ENCODE measurements around the gene ZNF281. TPM values are rescaled to one million over a fixed set of nuclear protein-coding genes. Genes with fewer than 3 reads are reported as not detected.
"Not testable (repeated sequence)": the region's sequence is repeated elsewhere in the genome, so short reads cannot be mapped to it uniquely, and the experiment has no call there.

Gene ZNF281
- total RNA-seq, 2 donors from 2014 or later = 21.9 to 28.7 TPM

GRCh38 chr1:200363264-200363933 lies 46.4 kb downstream of the ZNF281 start:
- Mint-ChIP-seq H3K27ac (no peak overlapping the region), H3K4me3 (no peak overlapping the region), H3K36me3 (ENCODE audit: low read depth) (peaks cover 4% of the 10 kb centered on the region), H3K27me3 (no peaks in the 10 kb centered on the region), H3K4me1 (no peaks in the 10 kb centered on the region)
- no peak for ATAC-seq
- no peaks in the 10 kb centered on the region for H3K9me3 ChIP-seq (ENCODE audit: control insufficient read depth, low read length, poor library complexity, severe bottlenecking)
- DNase-seq = no peak

DNA sequence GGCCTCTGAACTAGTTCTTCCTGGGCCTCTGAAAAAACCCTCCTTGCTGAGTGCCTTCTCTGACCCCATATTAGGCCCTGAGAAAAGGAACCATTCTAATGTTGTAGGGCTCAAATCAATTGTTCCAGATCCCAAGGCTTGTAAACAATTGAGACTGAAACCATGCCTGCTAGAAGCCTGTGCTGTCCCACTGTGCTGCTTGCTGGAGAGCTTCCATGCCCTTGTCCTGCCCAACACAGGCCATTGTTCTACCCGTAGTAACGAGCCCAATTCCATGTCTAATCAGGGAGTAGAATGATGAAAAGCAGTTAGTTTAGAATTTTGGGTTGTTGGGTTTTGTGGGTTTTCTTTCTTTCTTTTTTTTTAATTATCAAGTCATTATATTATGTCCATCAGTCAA lies 47.4 kb downstream of the ZNF281 start:
- DNase-seq (no peak), ATAC-seq (no peak)
- H3K9me3 ChIP-seq (ENCODE audit: control insufficient read depth, low read length, poor library complexity, severe bottlenecking) = no peaks in the 10 kb centered on the region
- Mint-ChIP-seq H3K4me3 (no peak overlapping the region), H3K27ac (no peak overlapping the region), H3K4me1 (no peaks in the 10 kb centered on the region), H3K36me3 (ENCODE audit: low read depth) (peaks cover 4% of the 10 kb centered on the region), H3K27me3 (no peaks in the 10 kb centered on the region)

- Mint-ChIP-seq H3K4me1 (peaks cover 3% of the 10 kb centered on the region), H3K27ac (no peak overlapping the region), H3K27me3 (no peaks in the 10 kb centered on the region), H3K4me3 (no peak overlapping the region), H3K36me3 (ENCODE audit: low read depth) (no peaks in the 10 kb centered on the region)
- H3K9me3 ChIP-seq (ENCODE audit: control insufficient read depth, low read length, poor library complexity, severe bottlenecking) = no peaks in the 10 kb centered on the region
- ATAC-seq = no peak
- no peak for DNase-seq
Measured at GRCh38 chr1:200359610-200360163, 50.1 kb downstream of the ZNF281 start.

- ATAC-seq; H3K27ac Mint-ChIP-seq; H3K9me3 ChIP-seq (ENCODE audit: control insufficient read depth, low read length, poor library complexity, severe bottlenecking); H3K4me3 Mint-ChIP-seq; DNase-seq; H3K4me1 Mint-ChIP-seq; H3K36me3 Mint-ChIP-seq (ENCODE audit: low read depth); H3K27me3 Mint-ChIP-seq: not testable (repeated sequence)
Measured at GRCh38 chr1:200357925-200358324, 51.9 kb downstream of the ZNF281 start.

- H3K9me3 ChIP-seq (ENCODE audit: control insufficient read depth, low read length, poor library complexity, severe bottlenecking) = no peaks in the 10 kb centered on the region
- DNase-seq (no peak), ATAC-seq (no peak)
- Mint-ChIP-seq H3K27me3 (no peaks in the 10 kb centered on the region), H3K4me1 (peaks cover 20% of the 10 kb centered on the region), H3K27ac (peak overlapping the region; percentile 0), H3K36me3 (ENCODE audit: low read depth) (peaks cover 2% of the 10 kb centered on the region), H3K4me3 (no peak overlapping the region)
Measured at GRCh38 chr1:200355801-200356200, 54.0 kb downstream of the ZNF281 start.

Other genes starting within 250 kb of the ZNF281 start
- under 1 TPM; 0.08 to 0.12 TPM for gene KIF14, start 210.7 kb upstream of the ZNF281 start, total RNA-seq

All from T-helper 17 cell (primary cell).